Measurements from ENCODE around the gene DNAJC13. TPM values are rescaled to one million over a fixed set of nuclear protein-coding genes. Genes with fewer than 3 reads are reported as not detected.

Gene DNAJC13
- total RNA-seq, 4 donors from 2014 or later = 43.1 to 52.4 (median 48.8) TPM

DNA sequence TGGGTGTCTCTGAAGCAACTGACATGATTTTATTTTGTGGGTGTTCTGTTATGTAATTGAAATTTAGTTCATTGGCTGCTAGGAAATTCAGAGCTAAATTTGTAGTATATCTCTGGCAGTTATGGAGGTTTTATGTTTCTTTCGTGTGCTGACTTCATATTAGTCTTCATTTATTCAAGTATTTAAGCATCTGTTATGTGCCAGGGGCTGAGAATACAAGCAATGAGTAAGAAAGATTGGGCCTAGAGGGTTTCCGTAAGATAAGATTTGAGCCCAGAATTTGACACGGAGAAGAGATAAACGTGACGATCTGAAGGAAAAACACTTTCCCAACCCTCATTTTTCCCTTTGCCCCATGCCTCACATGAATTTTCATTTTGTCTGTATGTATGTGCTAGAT, 104.6 kb downstream of the DNAJC13 start:
- Histone ChIP-seq H3K9me3 (no peaks in the 10 kb centered on the region), H3K27me3 (no peaks in the 10 kb centered on the region), H3K27ac (replicated peaks in 1 of 4) (no peak overlapping the region), H3K4me3 (no peak overlapping the region), H3K4me1 (no peaks in the 10 kb centered on the region), H3K36me3 (peaks cover 31 to 95% (median 66%) of the 10 kb centered on the region in 4 donors)
- TF ChIP-seq POLR2AphosphoS5 (IDR thresholded peaks at IDR 0.05) = no peak
- TF ChIP-seq POLR2A (IDR thresholded peaks at IDR 0.05; ENCODE audit: low read depth) = no peak
- TF ChIP-seq EP300 (IDR thresholded peaks at IDR 0.05) = no peak
- TF ChIP-seq, protein P1, sequence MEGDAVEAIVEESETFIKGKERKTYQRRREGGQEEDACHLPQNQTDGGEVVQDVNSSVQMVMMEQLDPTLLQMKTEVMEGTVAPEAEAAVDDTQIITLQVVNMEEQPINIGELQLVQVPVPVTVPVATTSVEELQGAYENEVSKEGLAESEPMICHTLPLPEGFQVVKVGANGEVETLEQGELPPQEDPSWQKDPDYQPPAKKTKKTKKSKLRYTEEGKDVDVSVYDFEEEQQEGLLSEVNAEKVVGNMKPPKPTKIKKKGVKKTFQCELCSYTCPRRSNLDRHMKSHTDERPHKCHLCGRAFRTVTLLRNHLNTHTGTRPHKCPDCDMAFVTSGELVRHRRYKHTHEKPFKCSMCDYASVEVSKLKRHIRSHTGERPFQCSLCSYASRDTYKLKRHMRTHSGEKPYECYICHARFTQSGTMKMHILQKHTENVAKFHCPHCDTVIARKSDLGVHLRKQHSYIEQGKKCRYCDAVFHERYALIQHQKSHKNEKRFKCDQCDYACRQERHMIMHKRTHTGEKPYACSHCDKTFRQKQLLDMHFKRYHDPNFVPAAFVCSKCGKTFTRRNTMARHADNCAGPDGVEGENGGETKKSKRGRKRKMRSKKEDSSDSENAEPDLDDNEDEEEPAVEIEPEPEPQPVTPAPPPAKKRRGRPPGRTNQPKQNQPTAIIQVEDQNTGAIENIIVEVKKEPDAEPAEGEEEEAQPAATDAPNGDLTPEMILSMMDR (IDR thresholded peaks at IDR 0.05) = no peak
- DNase-seq (ENCODE audit: extremely low spot score) = no peak
- intact Hi-C loops (cut with DNase I) = no loop called here
- 87% methylated on average over 5 of the region's 5 CpGs for WGBS

DNA sequence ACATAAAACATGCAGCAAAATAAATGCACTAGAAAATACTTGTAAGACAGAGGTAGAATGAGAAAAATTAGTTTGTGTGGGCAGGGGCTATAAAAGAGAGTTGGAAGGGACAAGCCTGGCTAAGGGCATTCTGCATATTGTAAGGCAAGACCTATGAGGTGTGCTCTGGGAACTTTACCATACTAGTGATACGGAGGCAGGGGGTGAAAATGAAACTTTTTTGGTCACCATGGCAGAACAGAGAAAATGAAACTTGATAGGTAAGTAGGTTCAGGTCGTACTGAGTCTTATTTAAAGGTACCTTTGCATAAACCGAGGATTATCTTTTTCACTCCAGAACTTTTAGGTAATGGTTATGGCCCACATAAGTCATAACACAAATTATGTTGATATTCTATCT, 105.1 kb downstream of the DNAJC13 start:
- DNase-seq (ENCODE audit: extremely low spot score) = no peak
- intact Hi-C loops (cut with DNase I) = no loop called here
- 89% methylated on average over 3 of the region's 3 CpGs for WGBS
- Histone ChIP-seq H3K4me1 (no peaks in the 10 kb centered on the region), H3K27me3 (no peaks in the 10 kb centered on the region), H3K4me3 (no peak overlapping the region), H3K9me3 (no peaks in the 10 kb centered on the region), H3K36me3 (peaks cover 29 to 95% (median 63%) of the 10 kb centered on the region in 4 donors), H3K27ac (replicated peaks in 1 of 4) (no peak overlapping the region)
- TF ChIP-seq POLR2A (IDR thresholded peaks at IDR 0.05; ENCODE audit: low read depth) = no peak
- TF ChIP-seq EP300 (IDR thresholded peaks at IDR 0.05) = no peak
- no peak for TF ChIP-seq POLR2AphosphoS5 (IDR thresholded peaks at IDR 0.05)
- TF ChIP-seq, protein P1 (IDR thresholded peaks at IDR 0.05) = no peak

DNA sequence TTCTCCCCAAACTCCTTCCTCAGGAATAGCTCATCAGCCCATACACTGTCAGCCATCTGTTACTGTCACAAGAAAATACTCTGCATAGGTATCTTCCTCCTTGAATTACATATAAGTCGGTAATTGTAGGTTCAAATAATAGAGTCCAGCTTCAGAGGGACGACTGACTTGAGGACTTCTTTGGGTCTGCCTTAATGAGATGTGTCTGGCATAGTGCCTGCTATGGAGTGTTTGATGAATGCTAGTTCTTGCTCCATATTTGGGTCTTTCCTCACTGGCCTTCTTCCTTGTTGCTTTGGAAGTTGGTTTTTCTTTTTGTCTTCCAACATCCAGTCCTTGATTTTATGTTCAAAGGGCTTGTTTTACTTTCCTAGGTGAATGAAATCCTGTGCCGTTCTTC, 113.3 kb downstream of the DNAJC13 start:
- Histone ChIP-seq H3K36me3 (peaks cover 22 to 90% (median 63%) of the 10 kb centered on the region in 4 donors), H3K4me1 (no peaks in the 10 kb centered on the region), H3K4me3 (no peak overlapping the region), H3K9me3 (no peaks in the 10 kb centered on the region), H3K27ac (replicated peaks in 1 of 4) (no peak overlapping the region), H3K27me3 (no peaks in the 10 kb centered on the region)
- intact Hi-C loops (cut with DNase I) = no loop called here
- no peak for DNase-seq (ENCODE audit: extremely low spot score)
- TF ChIP-seq POLR2AphosphoS5 (IDR thresholded peaks at IDR 0.05) (no peak), POLR2A (IDR thresholded peaks at IDR 0.05; ENCODE audit: low read depth) (no peak)
- WGBS = 81% methylated on average over 3 of the region's 3 CpGs

DNA sequence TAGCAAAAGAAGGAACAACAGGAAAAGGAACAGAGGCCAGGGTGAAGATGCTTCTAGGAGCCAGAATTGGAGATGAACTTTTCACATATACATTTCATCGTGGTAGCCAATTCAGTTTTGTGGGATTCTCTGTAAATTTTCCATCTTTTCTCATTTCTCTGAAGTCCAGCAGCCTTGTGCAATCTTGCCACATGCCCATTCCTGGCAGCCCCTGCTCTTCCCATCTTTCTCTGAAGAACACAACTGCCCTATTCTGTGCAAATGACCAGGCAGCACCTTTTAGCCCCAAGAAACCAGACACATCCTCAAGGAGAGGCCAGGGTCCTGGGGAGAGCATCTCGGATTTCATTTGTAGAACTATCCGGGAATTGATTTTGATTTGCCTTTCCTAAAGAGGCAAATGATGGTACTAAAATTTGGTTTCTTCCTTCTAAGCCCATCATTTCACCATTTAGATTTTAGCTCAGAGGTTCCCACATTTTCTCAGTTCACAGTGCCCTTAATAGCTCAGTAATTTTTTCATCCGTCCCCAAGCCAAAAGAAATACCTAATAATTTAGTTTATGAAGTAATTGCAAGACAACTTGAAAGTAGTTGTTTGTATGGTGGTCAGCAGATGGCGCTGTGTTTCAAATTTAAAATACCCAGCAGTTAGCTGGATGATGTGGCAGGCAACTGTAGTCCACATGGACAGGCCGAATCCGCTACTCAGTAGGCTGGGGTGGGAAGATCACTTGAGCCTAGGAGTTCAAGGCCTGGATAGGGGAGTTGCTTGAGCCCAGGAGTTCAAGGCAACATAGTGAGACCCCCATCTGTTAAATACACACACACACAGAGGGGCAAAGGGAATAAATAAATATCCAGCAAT, 118.5 kb downstream of the DNAJC13 start:
- no peaks in the 10 kb centered on the region for H3K9me3 ChIP-seq
- H3K27ac ChIP-seq (replicated peaks in 1 of 4) = no peak overlapping the region
- TF ChIP-seq, protein P1 (IDR thresholded peaks at IDR 0.05) = peak; percentile 62 to 67 (median 65)
- TF ChIP-seq POLR2A (IDR thresholded peaks at IDR 0.05; ENCODE audit: low read depth) = no peak
- H3K36me3 ChIP-seq = peaks cover 21 to 81% (median 47%) of the 10 kb centered on the region in 4 donors
- intact Hi-C loops (cut with DNase I) = loop anchor here (2.0 kb wide), 1 partner anchor 107 kb away; no protein-coding TSS in a partner anchor
- DNase-seq (ENCODE audit: extremely low spot score) = no peak
- peaks cover 0 to 8% (median 5%) of the 10 kb centered on the region in 4 donors for H3K4me1 ChIP-seq
- no peaks in the 10 kb centered on the region for H3K27me3 ChIP-seq
- 58% methylated on average over 7 of the region's 7 CpGs for whole genome bisulfite sequencing
- H3K4me3 ChIP-seq = no peak overlapping the region

DNA sequence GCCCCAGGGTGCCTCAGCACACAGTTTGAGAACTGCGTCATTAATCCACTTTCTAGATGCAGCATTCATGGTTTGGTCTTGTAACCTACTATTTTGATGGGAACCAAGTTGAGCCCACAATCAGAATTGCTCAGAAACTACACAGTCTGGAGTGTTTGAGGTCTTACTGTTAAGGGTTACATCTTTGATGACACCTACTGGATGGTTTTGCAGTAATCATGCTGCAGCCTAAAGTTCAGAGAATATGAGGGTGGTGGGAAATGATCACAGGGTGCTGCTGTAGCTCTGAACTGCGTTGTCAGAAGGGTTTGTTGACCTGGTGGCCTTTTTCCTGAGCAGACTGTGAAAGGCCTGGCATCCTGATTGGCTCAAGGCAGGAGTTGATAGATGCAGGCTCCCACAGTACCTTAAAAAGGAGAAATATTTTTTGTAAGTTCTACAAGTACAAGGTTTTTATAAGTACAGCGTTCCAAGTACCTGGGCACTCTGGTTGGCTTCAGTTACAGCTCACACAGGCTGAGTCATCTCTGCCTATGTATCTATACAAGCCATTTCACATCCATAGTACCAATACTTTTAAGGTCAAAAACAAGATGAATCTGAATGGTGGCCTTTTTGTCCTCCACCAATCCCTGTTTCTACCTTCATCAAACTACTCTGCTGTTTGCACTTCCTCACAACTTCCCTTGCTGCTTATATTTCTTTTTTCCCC, 119.3 kb downstream of the DNAJC13 start:
- Histone ChIP-seq H3K9me3 (no peaks in the 10 kb centered on the region), H3K27ac (replicated peaks in 1 of 4) (no peak overlapping the region), H3K4me1 (peaks cover 0 to 8% (median 5%) of the 10 kb centered on the region in 4 donors), H3K27me3 (no peaks in the 10 kb centered on the region), H3K4me3 (no peak overlapping the region), H3K36me3 (peaks cover 22 to 81% (median 45%) of the 10 kb centered on the region in 4 donors)
- intact Hi-C loops (cut with DNase I) = loop anchor here (2.0 kb wide), 1 partner anchor 106 kb away; no protein-coding TSS in a partner anchor
- TF ChIP-seq POLR2AphosphoS5 (IDR thresholded peaks at IDR 0.05) (no peak), POLR2A (IDR thresholded peaks at IDR 0.05; ENCODE audit: low read depth) (no peak), EP300 (IDR thresholded peaks at IDR 0.05) (no peak)
- TF ChIP-seq, protein P1 (IDR thresholded peaks at IDR 0.05) = no peak
- no peak for DNase-seq (ENCODE audit: extremely low spot score)
- 94% methylated on average over 3 of the region's 3 CpGs for WGBS

Measured in esophagus muscularis mucosa (tissue), 4 donors.